Activated naive CD8-positive, alpha-beta T cell treated with anti-CD3 and anti-CD28 coated beads for 36 hours (primary cell): ENCODE data around the gene OAT. TPM values are rescaled to one million over a fixed set of nuclear protein-coding genes. Genes with fewer than 3 reads are reported as not detected.

ENCODE experiments used
- DNase-seq: peaks from one replicate; pipeline ENCODE4 v3.0.0; 2021
- H3K27ac Mint-ChIP-seq: one replicate; pipeline ENCODE4 v1.8.0; 2022; ENCODE audit warnings: mild to moderate bottlenecking, moderate library complexity, mixed read lengths
- H3K27me3 Mint-ChIP-seq: one replicate; pipeline ENCODE4 v1.8.0; 2022; ENCODE audit warnings: mild to moderate bottlenecking, mixed read lengths
- H3K36me3 Mint-ChIP-seq: one replicate; pipeline ENCODE4 v1.8.0; 2021; ENCODE audit warnings: mild to moderate bottlenecking, mixed read lengths
- H3K4me1 Mint-ChIP-seq: one replicate; pipeline ENCODE4 v1.8.0; 2021; ENCODE audit warnings: mixed read lengths
- H3K4me3 Mint-ChIP-seq: one replicate; pipeline ENCODE4 v1.8.0; 2022; ENCODE audit warnings: mild to moderate bottlenecking, moderate library complexity, mixed read lengths
- H3K9me3 Mint-ChIP-seq: one replicate; pipeline ENCODE4 v1.8.0; 2022; ENCODE audit warnings: mixed read lengths
- total RNA-seq, 2 experiments: library from RNA; stranded (reverse); gene quantifications; one replicate each; pipeline ENCODE4 v1.2.3, GENCODE V29; 2021

Gene OAT
- total RNA-seq, 2 experiments from 2014 or later = 43.1 to 47.1 TPM

DNA sequence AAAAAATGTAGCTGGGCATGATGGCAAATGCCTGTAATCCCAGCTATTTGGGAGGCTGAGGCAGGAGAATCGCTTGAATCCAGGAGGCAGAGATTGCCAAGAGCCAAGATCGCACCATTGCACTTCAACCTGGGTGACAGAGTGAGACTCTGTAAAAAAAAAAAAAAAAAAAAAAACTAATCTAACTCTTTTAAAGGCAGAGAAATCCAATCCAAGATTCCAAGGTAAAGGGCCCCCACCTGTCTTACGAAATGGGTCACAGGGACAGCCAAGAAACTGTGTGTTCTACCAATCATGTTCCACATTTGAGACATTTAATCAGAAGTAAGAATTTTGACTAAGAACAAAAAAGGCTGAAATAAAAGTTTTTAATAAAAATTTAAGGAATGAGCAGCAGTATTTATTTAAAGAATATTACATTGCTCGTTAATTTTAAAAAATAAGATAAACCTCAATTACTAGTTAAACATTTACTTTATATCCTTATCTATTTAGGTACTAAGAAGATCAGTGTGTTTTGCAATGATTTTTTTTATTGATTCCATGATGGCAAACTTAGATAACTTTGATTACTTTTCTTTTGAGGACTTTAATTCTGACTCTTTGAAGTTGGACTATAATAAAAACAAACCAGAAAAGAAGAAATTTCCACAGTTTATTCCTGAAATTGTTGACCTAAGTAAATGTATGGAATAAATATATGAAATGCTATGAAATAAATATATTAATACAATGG, 6.7 kb upstream of the OAT start:
- Mint-ChIP-seq H3K36me3 (no peaks in the 10 kb centered on the region), H3K27ac (no peak overlapping the region), H3K27me3 (peaks cover 20% of the 10 kb centered on the region), H3K4me3 (no peak overlapping the region), H3K9me3 (no peaks in the 10 kb centered on the region), H3K4me1 (no peaks in the 10 kb centered on the region)
- DNase-seq = no peak

- no peak overlapping the region for H3K4me3 Mint-ChIP-seq
- peaks cover 26% of the 10 kb centered on the region for H3K27me3 Mint-ChIP-seq
- H3K9me3 Mint-ChIP-seq = no peaks in the 10 kb centered on the region
- H3K27ac Mint-ChIP-seq = no peak overlapping the region
- DNase-seq = no peak
- H3K4me1 Mint-ChIP-seq = peaks cover 3% of the 10 kb centered on the region
- H3K36me3 Mint-ChIP-seq = no peaks in the 10 kb centered on the region
Observed at GRCh38 chr10:124423813-124424212, 5.1 kb upstream of the OAT start.

DNA sequence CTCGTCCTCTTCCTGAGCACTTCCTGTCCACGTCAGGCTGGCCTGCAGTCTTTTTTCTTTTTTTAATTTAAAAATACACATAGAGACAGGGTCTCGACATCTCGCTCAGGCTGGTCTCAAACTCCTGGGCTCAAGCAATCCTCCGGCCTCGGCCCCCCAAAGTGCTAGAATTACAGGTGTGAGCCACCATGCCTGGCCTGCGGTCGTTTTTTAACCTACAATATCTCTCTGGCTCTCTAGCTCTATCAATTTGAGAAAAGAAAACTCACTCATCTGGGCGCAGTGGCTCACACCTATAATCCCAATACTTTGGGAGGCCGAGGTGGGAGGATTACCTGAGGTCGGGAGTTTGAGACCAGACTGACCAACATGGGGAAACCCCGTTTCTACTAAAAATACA, 4.0 kb upstream of the OAT start:
- no peaks in the 10 kb centered on the region for H3K36me3 Mint-ChIP-seq
- H3K4me1 Mint-ChIP-seq = peaks cover 3% of the 10 kb centered on the region
- no peaks in the 10 kb centered on the region for H3K9me3 Mint-ChIP-seq
- peaks cover 22% of the 10 kb centered on the region for H3K27me3 Mint-ChIP-seq
- DNase-seq = no peak
- no peak overlapping the region for H3K27ac Mint-ChIP-seq
- no peak overlapping the region for H3K4me3 Mint-ChIP-seq

- H3K4me1 Mint-ChIP-seq = peaks cover 23% of the 10 kb centered on the region
- H3K4me3 Mint-ChIP-seq = no peak overlapping the region
- H3K27me3 Mint-ChIP-seq = peaks cover 17% of the 10 kb centered on the region
- no peaks in the 10 kb centered on the region for H3K36me3 Mint-ChIP-seq
- H3K9me3 Mint-ChIP-seq = no peaks in the 10 kb centered on the region
- DNase-seq = no peak
- no peak overlapping the region for H3K27ac Mint-ChIP-seq
Observed at GRCh38 chr10:124420254-124420653, 1.5 kb upstream of the OAT start.

- Mint-ChIP-seq H3K4me1 (peaks cover 25% of the 10 kb centered on the region), H3K9me3 (no peaks in the 10 kb centered on the region), H3K27me3 (peaks cover 17% of the 10 kb centered on the region), H3K27ac (peak overlapping the region; percentile 54), H3K36me3 (no peaks in the 10 kb centered on the region), H3K4me3 (peak overlapping the region; percentile 76)
- DNase-seq = no peak
Observed at GRCh38 chr10:124419635-124420034, 912 bp upstream of the OAT start.

GRCh38 chr10:124417895-124418725, 613 bp downstream of the OAT start:
- H3K36me3 Mint-ChIP-seq = peaks cover 3% of the 10 kb centered on the region
- no peaks in the 10 kb centered on the region for H3K9me3 Mint-ChIP-seq
- no peak overlapping the region for H3K27ac Mint-ChIP-seq

GRCh38 chr10:124416733-124417132, 2.0 kb downstream of the OAT start:
- H3K27me3 Mint-ChIP-seq = peaks cover 5% of the 10 kb centered on the region
- H3K9me3 Mint-ChIP-seq = no peaks in the 10 kb centered on the region
- H3K4me1 Mint-ChIP-seq = peaks cover 31% of the 10 kb centered on the region
- no peak overlapping the region for H3K4me3 Mint-ChIP-seq
- no peak for DNase-seq
- no peak overlapping the region for H3K27ac Mint-ChIP-seq
- peaks cover 8% of the 10 kb centered on the region for H3K36me3 Mint-ChIP-seq

More at GRCh38 chr10:124417895-124418725, 613 bp downstream of the OAT start:
- Mint-ChIP-seq H3K4me3 (peak overlapping the region; percentile 84), H3K4me1 (peaks cover 31% of the 10 kb centered on the region), H3K27me3 (peaks cover 5% of the 10 kb centered on the region)
- DNase-seq = peak; percentile 61

- peaks cover 5% of the 10 kb centered on the region for H3K27me3 Mint-ChIP-seq
- H3K27ac Mint-ChIP-seq = no peak overlapping the region
- DNase-seq = no peak
- H3K36me3 Mint-ChIP-seq = peaks cover 13% of the 10 kb centered on the region
- peaks cover 31% of the 10 kb centered on the region for H3K4me1 Mint-ChIP-seq
- no peaks in the 10 kb centered on the region for H3K9me3 Mint-ChIP-seq
- no peak overlapping the region for H3K4me3 Mint-ChIP-seq
Observed at GRCh38 chr10:124415210-124415609, 3.5 kb downstream of the OAT start.

DNA sequence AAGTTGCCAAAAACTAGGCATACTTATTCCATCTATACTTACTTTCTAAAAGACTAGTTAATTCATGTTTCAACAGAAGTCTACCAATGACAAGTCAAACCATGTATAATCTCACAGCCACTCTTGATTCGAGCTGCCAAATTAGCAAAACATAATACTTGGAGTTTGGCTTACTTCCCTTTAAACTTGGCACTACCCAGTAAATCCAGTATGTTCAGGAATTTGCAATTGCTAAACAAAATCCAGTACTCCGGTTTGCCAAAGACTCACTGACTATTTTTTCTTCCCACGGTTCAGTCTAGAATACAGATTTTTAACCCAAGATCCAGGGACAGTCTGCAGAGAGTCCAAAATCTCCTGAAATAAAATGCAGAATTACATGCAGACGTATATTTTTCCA, 4.6 kb downstream of the OAT start:
- H3K4me1 Mint-ChIP-seq = peaks cover 28% of the 10 kb centered on the region
- DNase-seq = no peak
- H3K27ac Mint-ChIP-seq = no peak overlapping the region
- H3K4me3 Mint-ChIP-seq = no peak overlapping the region
- H3K36me3 Mint-ChIP-seq = peaks cover 13% of the 10 kb centered on the region
- no peaks in the 10 kb centered on the region for H3K9me3 Mint-ChIP-seq
- no peaks in the 10 kb centered on the region for H3K27me3 Mint-ChIP-seq

DNA sequence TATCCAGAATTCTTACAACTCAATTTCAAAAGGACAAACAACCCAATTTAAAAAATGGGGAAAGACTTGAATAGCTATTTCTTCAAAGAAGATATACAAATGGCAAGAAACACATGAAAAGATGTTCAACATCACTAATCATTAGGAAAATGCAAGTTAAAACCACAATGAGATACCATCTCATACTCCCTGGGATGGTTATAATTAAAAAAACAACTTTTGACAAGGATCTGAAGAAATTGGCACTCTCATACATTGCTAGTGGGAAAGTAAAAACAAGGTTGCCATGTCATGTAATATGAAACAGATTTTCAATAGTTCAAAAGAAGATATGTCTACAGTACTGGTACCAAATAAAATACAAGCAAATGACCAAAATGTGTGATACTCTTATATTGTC, 9.0 kb downstream of the OAT start:
- Mint-ChIP-seq H3K4me3 (no peak overlapping the region), H3K36me3 (peaks cover 19% of the 10 kb centered on the region), H3K9me3 (no peaks in the 10 kb centered on the region), H3K27me3 (no peaks in the 10 kb centered on the region), H3K27ac (no peak overlapping the region), H3K4me1 (peaks cover 8% of the 10 kb centered on the region)
- no peak for DNase-seq

DNA sequence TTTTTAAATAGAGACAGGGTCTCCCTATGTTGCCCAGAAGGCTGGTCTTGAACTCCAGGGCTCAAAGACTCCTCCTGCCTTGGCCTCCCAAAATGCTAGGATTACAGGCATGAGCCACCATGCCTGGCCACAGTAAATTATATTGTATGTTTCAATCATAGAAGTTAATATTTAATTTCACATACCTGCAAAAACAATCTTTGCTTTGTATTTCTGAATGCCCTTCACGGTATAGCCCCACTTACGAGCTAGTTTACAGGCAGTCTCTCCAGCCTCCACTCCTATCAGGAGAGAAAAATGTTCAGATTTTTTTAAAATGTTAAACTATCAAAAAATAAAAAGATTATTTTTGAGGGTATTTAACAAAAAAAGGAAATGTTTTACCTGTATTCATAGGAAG, 10.4 kb downstream of the OAT start:
- no peaks in the 10 kb centered on the region for H3K9me3 Mint-ChIP-seq
- no peak overlapping the region for H3K4me3 Mint-ChIP-seq
- H3K36me3 Mint-ChIP-seq = peaks cover 20% of the 10 kb centered on the region
- H3K27me3 Mint-ChIP-seq = no peaks in the 10 kb centered on the region
- peaks cover 7% of the 10 kb centered on the region for H3K4me1 Mint-ChIP-seq
- no peak for DNase-seq
- no peak overlapping the region for H3K27ac Mint-ChIP-seq

DNA sequence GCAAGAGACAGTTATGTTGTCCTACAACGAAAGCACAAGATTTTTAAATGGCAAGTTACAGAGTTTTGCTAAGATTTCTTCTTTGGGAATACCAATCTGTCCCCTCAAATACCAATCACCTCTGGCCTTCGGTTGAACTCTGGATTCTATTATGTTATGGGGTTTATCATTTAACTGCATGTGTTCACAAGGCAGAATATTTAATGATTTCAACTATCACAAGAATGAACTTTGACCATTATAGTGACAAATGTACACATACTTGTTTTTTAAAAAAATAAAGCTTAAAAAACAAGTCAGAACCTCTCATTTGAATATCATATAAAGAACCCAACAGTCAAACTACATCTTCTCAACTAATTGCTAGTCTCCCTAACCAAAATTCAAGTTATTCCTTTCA, 11.3 kb downstream of the OAT start:
- H3K36me3 Mint-ChIP-seq = peaks cover 20% of the 10 kb centered on the region
- peaks cover 7% of the 10 kb centered on the region for H3K4me1 Mint-ChIP-seq
- H3K9me3 Mint-ChIP-seq = no peaks in the 10 kb centered on the region
- H3K27me3 Mint-ChIP-seq = no peaks in the 10 kb centered on the region
- no peak overlapping the region for H3K27ac Mint-ChIP-seq
- no peak for DNase-seq
- H3K4me3 Mint-ChIP-seq = no peak overlapping the region

DNA sequence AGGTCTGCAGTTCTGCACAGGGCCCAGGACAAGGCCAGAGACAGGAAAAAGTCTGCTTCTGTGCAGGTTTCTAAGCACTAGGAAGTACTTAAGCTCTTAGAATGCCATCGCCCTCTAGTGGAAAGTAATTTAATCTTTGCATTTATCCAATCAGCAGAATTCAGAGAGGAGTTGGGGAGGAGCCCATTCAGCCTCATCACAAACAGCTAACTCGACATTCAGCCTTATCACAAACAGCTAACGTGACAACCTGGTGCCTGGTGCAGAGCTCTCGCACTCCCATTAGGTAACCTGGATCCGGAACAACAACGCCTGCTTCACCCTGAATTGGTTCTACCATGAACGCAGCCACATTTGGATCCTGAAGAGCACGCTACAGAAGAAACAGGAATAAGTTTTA, 15.2 kb downstream of the OAT start:
- Mint-ChIP-seq H3K27me3 (no peaks in the 10 kb centered on the region), H3K9me3 (no peaks in the 10 kb centered on the region), H3K36me3 (peaks cover 17% of the 10 kb centered on the region), H3K27ac (no peak overlapping the region), H3K4me1 (peaks cover 7% of the 10 kb centered on the region), H3K4me3 (no peak overlapping the region)
- DNase-seq = no peak

- H3K36me3 Mint-ChIP-seq = peaks cover 12% of the 10 kb centered on the region
- peaks cover 4% of the 10 kb centered on the region for H3K4me1 Mint-ChIP-seq
- H3K4me3 Mint-ChIP-seq = no peak overlapping the region
- DNase-seq = no peak
- H3K27me3 Mint-ChIP-seq = no peaks in the 10 kb centered on the region
- H3K9me3 Mint-ChIP-seq = no peaks in the 10 kb centered on the region
- H3K27ac Mint-ChIP-seq = no peak overlapping the region
Observed at GRCh38 chr10:124402273-124402672, 16.4 kb downstream of the OAT start.

- Mint-ChIP-seq H3K9me3 (no peaks in the 10 kb centered on the region), H3K27me3 (no peaks in the 10 kb centered on the region), H3K27ac (no peak overlapping the region), H3K36me3 (peaks cover 11% of the 10 kb centered on the region), H3K4me1 (peaks cover 4% of the 10 kb centered on the region), H3K4me3 (no peak overlapping the region)
- DNase-seq = no peak
Observed at GRCh38 chr10:124401633-124402032, 17.1 kb downstream of the OAT start.

GRCh38 chr10:124394583-124394982, 24.1 kb downstream of the OAT start:
- peaks cover 8% of the 10 kb centered on the region for H3K9me3 Mint-ChIP-seq
- no peaks in the 10 kb centered on the region for H3K27me3 Mint-ChIP-seq
- H3K36me3 Mint-ChIP-seq = no peaks in the 10 kb centered on the region
- H3K27ac Mint-ChIP-seq = no peak overlapping the region
- DNase-seq = no peak
- no peaks in the 10 kb centered on the region for H3K4me1 Mint-ChIP-seq
- no peak overlapping the region for H3K4me3 Mint-ChIP-seq
